HepG2 (cell line): ENCODE results near the gene CTF1. TPM values are rescaled to one million over a fixed set of nuclear protein-coding genes. Genes with fewer than 3 reads are reported as not detected.

Source experiments
- ARNT2 ChIP-seq: sonication (generic); formaldehyde crosslinking; IDR thresholded peaks from 2 replicates; pipeline ENCODE4 v1.8.0; 2022; ENCODE audit warnings: mild to moderate bottlenecking, low read depth, missing genetic modification reagents, moderate library complexity
- HOXA3 ChIP-seq: sonication (generic); formaldehyde crosslinking; IDR thresholded peaks from 2 replicates; pipeline ENCODE4 v1.5.0; 2020; ENCODE audit warnings: missing genetic modification reagents
- ISL2 ChIP-seq: sonication (generic); formaldehyde crosslinking; IDR thresholded peaks from 2 replicates; pipeline ENCODE4 v1.5.0; 2020; ENCODE audit warnings: missing genetic modification reagents
- polyA plus RNA-seq, 8 experiments: library from polyadenylated mRNA; depleted of rRNA in 3 of 8; stranded (reverse) in 7 of 8; unstranded in 1 of 8; fragments of >200 nt; fragmentation: Illumina TruSeq in 4 of 8; extraction: Trizol in 4 of 8; gene quantifications; 2 replicates each; pipeline versions ENCODE4 v1.2.1 to v1.2.3, GENCODE V29; 2011 to 2016; ENCODE audit warnings: low read depth in 4 of 8, missing spikeins in 1 of 8, mixed read lengths in 1 of 8; ENCODE audit not compliant: insufficient read depth in 1 of 8
- total RNA-seq, 5 experiments: library from RNA; depleted of rRNA; stranded (reverse); fragments of >200 nt; fragmentation: Illumina TruSeq; extraction: Trizol; gene quantifications; 2 replicates each; pipeline ENCODE4 v1.2.3, GENCODE V29; 2016; ENCODE audit warnings: low read depth in 1 of 5
- TF ChIP-seq, protein P1 (sequence below): sonication (generic); formaldehyde crosslinking; IDR thresholded peaks from one replicate; pipeline ENCODE4 v1.5.1; 2020; ENCODE audit warnings: mild to moderate bottlenecking, missing genetic modification reagents; ENCODE audit errors: not compliant biosample characterization
- TF ChIP-seq, protein P2 (sequence below), 2 experiments: sonication (generic) in 1 of 2; formaldehyde crosslinking in 1 of 2; IDR thresholded peaks; 2 replicates each; pipeline versions ENCODE4 v1.4.0 to v1.6.1; 2016 to 2020; ENCODE audit warnings: borderline replicate concordance in 1 of 2, low read depth in 1 of 2, mild to moderate bottlenecking in 1 of 2, missing genetic modification reagents in 1 of 2
- TF ChIP-seq, protein P3 (sequence below): sonication (generic); formaldehyde crosslinking; IDR thresholded peaks from 2 replicates; pipeline ENCODE4 v1.5.0; 2020; ENCODE audit warnings: mild to moderate bottlenecking, missing genetic modification reagents, borderline replicate concordance

CTF1 gene
- total and polyA plus RNA-seq, 2 of the 13 experiments (the other 11 are each of a cell fraction or from before 2014, with no cell fraction given): 0.13 to 1.8 TPM

DNA sequence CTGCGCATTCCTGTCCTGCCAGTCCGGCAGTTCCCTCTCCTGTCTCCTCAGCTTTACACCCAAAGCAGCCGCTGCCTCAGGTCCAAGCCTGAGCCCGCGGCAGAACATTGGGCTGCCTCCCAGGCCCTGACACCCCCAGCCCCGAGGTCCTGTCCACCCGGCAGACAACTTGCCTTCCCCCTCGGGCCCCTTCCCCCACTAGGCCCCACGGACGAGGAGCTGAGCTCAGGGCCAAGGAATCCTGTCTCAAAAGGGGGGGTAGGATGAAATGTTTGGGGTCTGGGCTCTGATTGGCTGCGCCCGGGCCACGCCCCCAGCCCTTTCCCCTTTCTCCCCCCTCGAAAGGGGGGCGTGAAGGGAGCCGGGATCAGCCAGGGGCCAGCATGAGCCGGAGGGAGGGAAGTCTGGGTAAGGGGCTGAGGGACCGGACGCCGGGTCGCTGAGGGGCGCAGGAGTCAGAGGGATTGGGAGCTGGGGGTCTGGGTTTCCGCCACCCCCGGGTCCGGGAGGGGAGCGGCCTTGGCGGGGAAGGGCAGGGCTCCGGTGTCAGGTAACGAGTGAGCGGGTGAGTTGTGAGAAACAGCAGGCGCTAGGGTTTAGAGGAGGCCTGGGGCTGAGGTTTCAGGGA is at the start of gene CTF1 (continued):
- TF ChIP-seq, protein P1, sequence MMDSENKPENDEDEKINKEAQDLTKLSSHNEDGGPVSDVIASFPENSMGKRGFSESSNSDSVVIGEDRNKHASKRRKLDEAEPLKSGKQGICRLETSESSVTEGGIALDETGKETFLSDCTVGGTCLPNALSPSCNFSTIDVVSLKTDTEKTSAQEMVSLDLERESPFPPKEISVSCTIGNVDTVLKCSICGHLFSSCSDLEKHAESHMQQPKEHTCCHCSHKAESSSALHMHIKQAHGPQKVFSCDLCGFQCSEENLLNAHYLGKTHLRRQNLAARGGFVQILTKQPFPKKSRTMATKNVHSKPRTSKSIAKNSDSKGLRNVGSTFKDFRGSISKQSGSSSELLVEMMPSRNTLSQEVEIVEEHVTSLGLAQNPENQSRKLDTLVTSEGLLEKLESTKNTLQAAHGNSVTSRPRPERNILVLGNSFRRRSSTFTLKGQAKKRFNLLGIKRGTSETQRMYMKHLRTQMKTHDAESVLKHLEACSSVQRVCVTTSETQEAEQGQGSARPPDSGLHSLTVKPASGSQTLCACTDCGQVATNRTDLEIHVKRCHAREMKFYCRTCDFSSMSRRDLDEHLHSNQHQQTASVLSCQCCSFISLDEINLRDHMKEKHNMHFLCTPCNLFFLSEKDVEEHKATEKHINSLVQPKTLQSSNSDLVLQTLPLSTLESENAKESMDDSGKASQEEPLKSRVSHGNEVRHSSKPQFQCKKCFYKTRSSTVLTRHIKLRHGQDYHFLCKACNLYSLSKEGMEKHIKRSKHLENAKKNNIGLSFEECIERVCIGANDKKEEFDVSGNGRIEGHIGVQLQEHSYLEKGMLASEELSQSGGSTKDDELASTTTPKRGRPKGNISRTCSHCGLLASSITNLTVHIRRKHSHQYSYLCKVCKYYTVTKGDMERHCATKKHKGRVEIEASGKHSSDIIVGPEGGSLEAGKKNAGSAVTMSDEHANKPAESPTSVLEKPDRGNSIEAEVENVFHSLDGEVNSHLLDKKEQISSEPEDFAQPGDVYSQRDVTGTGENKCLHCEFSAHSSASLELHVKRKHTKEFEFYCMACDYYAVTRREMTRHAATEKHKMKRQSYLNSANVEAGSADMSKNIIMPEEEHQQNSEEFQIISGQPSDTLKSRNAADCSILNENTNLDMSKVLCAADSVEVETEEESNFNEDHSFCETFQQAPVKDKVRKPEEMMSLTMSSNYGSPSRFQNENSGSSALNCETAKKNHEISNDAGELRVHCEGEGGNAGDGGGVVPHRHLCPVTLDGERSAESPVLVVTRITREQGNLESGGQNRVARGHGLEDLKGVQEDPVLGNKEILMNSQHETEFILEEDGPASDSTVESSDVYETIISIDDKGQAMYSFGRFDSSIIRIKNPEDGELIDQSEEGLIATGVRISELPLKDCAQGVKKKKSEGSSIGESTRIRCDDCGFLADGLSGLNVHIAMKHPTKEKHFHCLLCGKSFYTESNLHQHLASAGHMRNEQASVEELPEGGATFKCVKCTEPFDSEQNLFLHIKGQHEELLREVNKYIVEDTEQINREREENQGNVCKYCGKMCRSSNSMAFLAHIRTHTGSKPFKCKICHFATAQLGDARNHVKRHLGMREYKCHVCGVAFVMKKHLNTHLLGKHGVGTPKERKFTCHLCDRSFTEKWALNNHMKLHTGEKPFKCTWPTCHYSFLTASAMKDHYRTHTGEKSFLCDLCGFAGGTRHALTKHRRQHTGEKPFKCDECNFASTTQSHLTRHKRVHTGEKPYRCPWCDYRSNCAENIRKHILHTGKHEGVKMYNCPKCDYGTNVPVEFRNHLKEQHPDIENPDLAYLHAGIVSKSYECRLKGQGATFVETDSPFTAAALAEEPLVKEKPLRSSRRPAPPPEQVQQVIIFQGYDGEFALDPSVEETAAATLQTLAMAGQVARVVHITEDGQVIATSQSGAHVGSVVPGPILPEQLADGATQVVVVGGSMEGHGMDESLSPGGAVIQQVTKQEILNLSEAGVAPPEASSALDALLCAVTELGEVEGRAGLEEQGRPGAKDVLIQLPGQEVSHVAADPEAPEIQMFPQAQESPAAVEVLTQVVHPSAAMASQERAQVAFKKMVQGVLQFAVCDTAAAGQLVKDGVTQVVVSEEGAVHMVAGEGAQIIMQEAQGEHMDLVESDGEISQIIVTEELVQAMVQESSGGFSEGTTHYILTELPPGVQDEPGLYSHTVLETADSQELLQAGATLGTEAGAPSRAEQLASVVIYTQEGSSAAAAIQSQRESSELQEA (CRISPR knock-in tag): peak; percentile 62
- no peak; the same call in 1 of the 2 replicates for TF ChIP-seq ISL2 (CRISPR knock-in tag)
- TF ChIP-seq, protein P2, sequence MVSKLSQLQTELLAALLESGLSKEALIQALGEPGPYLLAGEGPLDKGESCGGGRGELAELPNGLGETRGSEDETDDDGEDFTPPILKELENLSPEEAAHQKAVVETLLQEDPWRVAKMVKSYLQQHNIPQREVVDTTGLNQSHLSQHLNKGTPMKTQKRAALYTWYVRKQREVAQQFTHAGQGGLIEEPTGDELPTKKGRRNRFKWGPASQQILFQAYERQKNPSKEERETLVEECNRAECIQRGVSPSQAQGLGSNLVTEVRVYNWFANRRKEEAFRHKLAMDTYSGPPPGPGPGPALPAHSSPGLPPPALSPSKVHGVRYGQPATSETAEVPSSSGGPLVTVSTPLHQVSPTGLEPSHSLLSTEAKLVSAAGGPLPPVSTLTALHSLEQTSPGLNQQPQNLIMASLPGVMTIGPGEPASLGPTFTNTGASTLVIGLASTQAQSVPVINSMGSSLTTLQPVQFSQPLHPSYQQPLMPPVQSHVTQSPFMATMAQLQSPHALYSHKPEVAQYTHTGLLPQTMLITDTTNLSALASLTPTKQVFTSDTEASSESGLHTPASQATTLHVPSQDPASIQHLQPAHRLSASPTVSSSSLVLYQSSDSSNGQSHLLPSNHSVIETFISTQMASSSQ (IDR thresholded peaks at IDR 0.05; ENCODE audit: low read depth): no peak
- TF ChIP-seq, protein P2 (CRISPR knock-in tag; IDR thresholded peaks at IDR 0.05; ENCODE audit: borderline replicate concordance): no peak
- TF ChIP-seq HOXA3 (CRISPR knock-in tag): no peak
- TF ChIP-seq, protein P3, sequence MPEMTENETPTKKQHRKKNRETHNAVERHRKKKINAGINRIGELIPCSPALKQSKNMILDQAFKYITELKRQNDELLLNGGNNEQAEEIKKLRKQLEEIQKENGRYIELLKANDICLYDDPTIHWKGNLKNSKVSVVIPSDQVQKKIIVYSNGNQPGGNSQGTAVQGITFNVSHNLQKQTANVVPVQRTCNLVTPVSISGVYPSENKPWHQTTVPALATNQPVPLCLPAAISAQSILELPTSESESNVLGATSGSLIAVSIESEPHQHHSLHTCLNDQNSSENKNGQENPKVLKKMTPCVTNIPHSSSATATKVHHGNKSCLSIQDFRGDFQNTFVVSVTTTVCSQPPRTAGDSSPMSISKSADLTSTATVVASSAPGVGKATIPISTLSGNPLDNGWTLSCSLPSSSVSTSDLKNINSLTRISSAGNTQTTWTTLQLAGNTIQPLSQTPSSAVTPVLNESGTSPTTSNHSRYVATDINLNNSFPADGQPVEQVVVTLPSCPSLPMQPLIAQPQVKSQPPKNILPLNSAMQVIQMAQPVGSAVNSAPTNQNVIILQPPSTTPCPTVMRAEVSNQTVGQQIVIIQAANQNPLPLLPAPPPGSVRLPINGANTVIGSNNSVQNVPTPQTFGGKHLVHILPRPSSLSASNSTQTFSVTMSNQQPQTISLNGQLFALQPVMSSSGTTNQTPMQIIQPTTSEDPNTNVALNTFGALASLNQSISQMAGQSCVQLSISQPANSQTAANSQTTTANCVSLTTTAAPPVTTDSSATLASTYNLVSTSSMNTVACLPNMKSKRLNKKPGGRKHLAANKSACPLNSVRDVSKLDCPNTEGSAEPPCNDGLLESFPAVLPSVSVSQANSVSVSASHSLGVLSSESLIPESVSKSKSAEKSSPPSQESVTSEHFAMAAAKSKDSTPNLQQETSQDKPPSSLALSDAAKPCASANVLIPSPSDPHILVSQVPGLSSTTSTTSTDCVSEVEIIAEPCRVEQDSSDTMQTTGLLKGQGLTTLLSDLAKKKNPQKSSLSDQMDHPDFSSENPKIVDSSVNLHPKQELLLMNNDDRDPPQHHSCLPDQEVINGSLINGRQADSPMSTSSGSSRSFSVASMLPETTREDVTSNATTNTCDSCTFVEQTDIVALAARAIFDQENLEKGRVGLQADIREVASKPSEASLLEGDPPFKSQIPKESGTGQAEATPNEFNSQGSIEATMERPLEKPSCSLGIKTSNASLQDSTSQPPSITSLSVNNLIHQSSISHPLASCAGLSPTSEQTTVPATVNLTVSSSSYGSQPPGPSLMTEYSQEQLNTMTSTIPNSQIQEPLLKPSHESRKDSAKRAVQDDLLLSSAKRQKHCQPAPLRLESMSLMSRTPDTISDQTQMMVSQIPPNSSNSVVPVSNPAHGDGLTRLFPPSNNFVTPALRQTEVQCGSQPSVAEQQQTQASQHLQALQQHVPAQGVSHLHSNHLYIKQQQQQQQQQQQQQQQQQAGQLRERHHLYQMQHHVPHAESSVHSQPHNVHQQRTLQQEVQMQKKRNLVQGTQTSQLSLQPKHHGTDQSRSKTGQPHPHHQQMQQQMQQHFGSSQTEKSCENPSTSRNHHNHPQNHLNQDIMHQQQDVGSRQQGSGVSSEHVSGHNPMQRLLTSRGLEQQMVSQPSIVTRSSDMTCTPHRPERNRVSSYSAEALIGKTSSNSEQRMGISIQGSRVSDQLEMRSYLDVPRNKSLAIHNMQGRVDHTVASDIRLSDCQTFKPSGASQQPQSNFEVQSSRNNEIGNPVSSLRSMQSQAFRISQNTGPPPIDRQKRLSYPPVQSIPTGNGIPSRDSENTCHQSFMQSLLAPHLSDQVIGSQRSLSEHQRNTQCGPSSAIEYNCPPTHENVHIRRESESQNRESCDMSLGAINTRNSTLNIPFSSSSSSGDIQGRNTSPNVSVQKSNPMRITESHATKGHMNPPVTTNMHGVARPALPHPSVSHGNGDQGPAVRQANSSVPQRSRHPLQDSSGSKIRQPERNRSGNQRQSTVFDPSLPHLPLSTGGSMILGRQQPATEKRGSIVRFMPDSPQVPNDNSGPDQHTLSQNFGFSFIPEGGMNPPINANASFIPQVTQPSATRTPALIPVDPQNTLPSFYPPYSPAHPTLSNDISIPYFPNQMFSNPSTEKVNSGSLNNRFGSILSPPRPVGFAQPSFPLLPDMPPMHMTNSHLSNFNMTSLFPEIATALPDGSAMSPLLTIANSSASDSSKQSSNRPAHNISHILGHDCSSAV (CRISPR knock-in tag): 0 out of 2 replicates have a peak, but pooled peaks have one; percentile 54
- no peak for TF ChIP-seq ARNT2 (CRISPR knock-in tag)
